ENCODE measurements around the gene ROBO2.

The ROBO2 gene

GRCh38 chr3:77125966-77126365 lies 86.1 kb downstream of the ROBO2 start:
- DNase-seq (ENCODE audit: extremely low read depth, insufficient read length) = no peak
- Histone ChIP-seq H3K4me3 (replicated peaks; ENCODE audit: low read depth, low read length) (no peak overlapping the region), H3K27me3 (replicated peaks; ENCODE audit: control insufficient read depth, insufficient read depth, low read length) (no peaks in the 10 kb centered on the region), H3K36me3 (ENCODE audit: control insufficient read depth, insufficient read depth, low read length) (no peaks in the 10 kb centered on the region)
- no peak for TF ChIP-seq CTCF (IDR thresholded peaks at IDR 0.05; ENCODE audit: insufficient read depth, low read length, poor library complexity, severe bottlenecking)

DNA sequence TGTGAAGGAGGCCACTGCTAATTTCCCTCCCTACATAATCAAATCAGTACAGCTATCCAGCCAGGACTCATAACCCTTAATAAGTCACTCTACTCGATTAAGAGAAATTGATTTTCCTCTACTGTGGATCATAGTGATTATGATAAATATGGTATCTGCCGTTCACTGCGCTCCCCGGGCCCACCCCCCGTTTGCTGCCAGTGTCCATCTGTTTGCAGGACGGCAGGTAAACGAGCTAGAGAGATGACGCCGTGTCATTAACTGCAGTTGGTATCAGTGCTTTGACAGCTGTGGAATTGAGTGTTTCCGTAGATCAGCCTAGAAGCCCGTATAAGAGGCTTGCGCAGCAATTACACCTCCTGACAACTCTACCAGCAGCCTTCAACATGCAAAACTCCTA lies 94.9 kb downstream of the ROBO2 start:
- H3K36me3 ChIP-seq (ENCODE audit: control insufficient read depth, insufficient read depth, low read length) = no peaks in the 10 kb centered on the region
- no peak for TF ChIP-seq CTCF (IDR thresholded peaks at IDR 0.05; ENCODE audit: insufficient read depth, low read length, poor library complexity, severe bottlenecking)
- H3K4me3 ChIP-seq (replicated peaks; ENCODE audit: low read depth, low read length) = no peak overlapping the region
- no peaks in the 10 kb centered on the region for H3K27me3 ChIP-seq (replicated peaks; ENCODE audit: control insufficient read depth, insufficient read depth, low read length)
- no peak for DNase-seq (ENCODE audit: extremely low read depth, insufficient read length)

DNA sequence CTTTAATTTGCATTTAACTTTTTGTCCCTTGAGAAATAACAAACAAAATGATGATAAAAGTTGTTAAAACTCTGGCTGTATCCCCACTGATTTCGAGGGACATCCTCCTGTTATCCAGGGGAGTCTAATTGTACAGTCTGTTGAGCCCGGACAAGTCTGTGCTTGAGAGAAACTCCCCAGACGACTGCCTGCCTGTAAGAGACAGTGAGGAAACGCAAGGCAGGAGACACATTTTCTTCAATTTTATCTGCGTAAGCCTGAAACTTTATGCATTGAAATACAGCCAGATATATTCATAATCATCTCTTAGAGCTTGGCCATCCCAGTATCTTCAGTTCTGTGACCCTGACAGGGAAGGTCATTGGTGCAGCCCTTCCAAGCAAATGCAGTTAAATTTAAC lies 97.7 kb downstream of the ROBO2 start:
- no peaks in the 10 kb centered on the region for H3K36me3 ChIP-seq (ENCODE audit: control insufficient read depth, insufficient read depth, low read length)
- no peaks in the 10 kb centered on the region for H3K27me3 ChIP-seq (replicated peaks; ENCODE audit: control insufficient read depth, insufficient read depth, low read length)
- TF ChIP-seq CTCF (IDR thresholded peaks at IDR 0.05; ENCODE audit: insufficient read depth, low read length, poor library complexity, severe bottlenecking) = no peak

DNA sequence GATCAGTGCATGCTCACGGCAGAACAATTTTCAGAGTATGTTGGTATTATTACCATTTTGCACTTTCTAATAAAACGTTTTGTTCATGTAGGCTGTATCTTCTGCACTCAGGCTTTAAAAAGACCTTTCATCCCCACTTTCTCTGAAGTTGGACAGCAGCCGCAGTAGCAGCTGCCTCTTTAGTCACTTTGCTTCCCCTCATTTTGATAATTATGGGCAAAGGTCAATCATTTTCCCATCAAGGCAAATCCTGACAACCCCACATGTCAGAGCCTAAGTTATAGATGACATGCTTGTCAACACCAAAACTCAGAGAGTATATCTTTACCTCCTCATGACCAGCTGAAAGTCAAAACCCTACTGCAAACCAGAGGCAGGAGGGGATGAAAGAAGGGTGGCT lies 99.7 kb downstream of the ROBO2 start:
- no peak for TF ChIP-seq CTCF (IDR thresholded peaks at IDR 0.05; ENCODE audit: insufficient read depth, low read length, poor library complexity, severe bottlenecking)
- H3K4me3 ChIP-seq (replicated peaks; ENCODE audit: low read depth, low read length) = no peak overlapping the region
- DNase-seq (ENCODE audit: extremely low read depth, insufficient read length) = no peak
- H3K27me3 ChIP-seq (replicated peaks; ENCODE audit: control insufficient read depth, insufficient read depth, low read length) = no peaks in the 10 kb centered on the region
- H3K36me3 ChIP-seq (ENCODE audit: control insufficient read depth, insufficient read depth, low read length) = no peaks in the 10 kb centered on the region

More for the DNA sequence above, 97.7 kb downstream of the ROBO2 start:
- no peak overlapping the region for H3K4me3 ChIP-seq (replicated peaks; ENCODE audit: low read depth, low read length)
- no peak for DNase-seq (ENCODE audit: extremely low read depth, insufficient read length)

- Histone ChIP-seq H3K4me3 (replicated peaks; ENCODE audit: low read depth, low read length) (no peak overlapping the region), H3K36me3 (ENCODE audit: control insufficient read depth, insufficient read depth, low read length) (no peaks in the 10 kb centered on the region), H3K27me3 (replicated peaks; ENCODE audit: control insufficient read depth, insufficient read depth, low read length) (no peaks in the 10 kb centered on the region)
- DNase-seq (ENCODE audit: extremely low read depth, insufficient read length) = no peak
- TF ChIP-seq CTCF (IDR thresholded peaks at IDR 0.05; ENCODE audit: insufficient read depth, low read length, poor library complexity, severe bottlenecking) = no peak
Observed at GRCh38 chr3:77141423-77141822, 101.5 kb downstream of the ROBO2 start.

- Histone ChIP-seq H3K36me3 (ENCODE audit: control insufficient read depth, insufficient read depth, low read length) (no peaks in the 10 kb centered on the region), H3K27me3 (replicated peaks; ENCODE audit: control insufficient read depth, insufficient read depth, low read length) (no peaks in the 10 kb centered on the region), H3K4me3 (replicated peaks; ENCODE audit: low read depth, low read length) (no peak overlapping the region)
- no peak for DNase-seq (ENCODE audit: extremely low read depth, insufficient read length)
- no peak for TF ChIP-seq CTCF (IDR thresholded peaks at IDR 0.05; ENCODE audit: insufficient read depth, low read length, poor library complexity, severe bottlenecking)
Observed at GRCh38 chr3:77142578-77142977, 102.7 kb downstream of the ROBO2 start.
